ENCODE measurements around the gene ZDHHC23.

The ZDHHC23 gene

GRCh38 chr3:113953677-113954076 is 5.9 kb downstream of the ZDHHC23 start:
- TF ChIP-seq RAD21 (IDR thresholded peaks at IDR 0.05; ENCODE audit: low read depth) (no peak), YY1 (IDR thresholded peaks at IDR 0.05; ENCODE audit: low read depth) (no peak), TAF1 (IDR thresholded peaks at IDR 0.05; ENCODE audit: low read depth) (no peak), CREB1 (IDR thresholded peaks at IDR 0.05; ENCODE audit: low read depth) (no peak), MAX (IDR thresholded peaks at IDR 0.05) (no peak), ZBTB7A (IDR thresholded peaks at IDR 0.05; ENCODE audit: low read depth) (no peak), CEBPB (IDR thresholded peaks at IDR 0.05) (no peak), FOXM1 (IDR thresholded peaks at IDR 0.05; ENCODE audit: borderline replicate concordance, low read depth) (no peak), NFIC (IDR thresholded peaks at IDR 0.05) (no peak), TCF12 (IDR thresholded peaks at IDR 0.05; ENCODE audit: low read depth) (no peak), TEAD4 (IDR thresholded peaks at IDR 0.05) (no peak)
- TF ChIP-seq, protein P1, sequence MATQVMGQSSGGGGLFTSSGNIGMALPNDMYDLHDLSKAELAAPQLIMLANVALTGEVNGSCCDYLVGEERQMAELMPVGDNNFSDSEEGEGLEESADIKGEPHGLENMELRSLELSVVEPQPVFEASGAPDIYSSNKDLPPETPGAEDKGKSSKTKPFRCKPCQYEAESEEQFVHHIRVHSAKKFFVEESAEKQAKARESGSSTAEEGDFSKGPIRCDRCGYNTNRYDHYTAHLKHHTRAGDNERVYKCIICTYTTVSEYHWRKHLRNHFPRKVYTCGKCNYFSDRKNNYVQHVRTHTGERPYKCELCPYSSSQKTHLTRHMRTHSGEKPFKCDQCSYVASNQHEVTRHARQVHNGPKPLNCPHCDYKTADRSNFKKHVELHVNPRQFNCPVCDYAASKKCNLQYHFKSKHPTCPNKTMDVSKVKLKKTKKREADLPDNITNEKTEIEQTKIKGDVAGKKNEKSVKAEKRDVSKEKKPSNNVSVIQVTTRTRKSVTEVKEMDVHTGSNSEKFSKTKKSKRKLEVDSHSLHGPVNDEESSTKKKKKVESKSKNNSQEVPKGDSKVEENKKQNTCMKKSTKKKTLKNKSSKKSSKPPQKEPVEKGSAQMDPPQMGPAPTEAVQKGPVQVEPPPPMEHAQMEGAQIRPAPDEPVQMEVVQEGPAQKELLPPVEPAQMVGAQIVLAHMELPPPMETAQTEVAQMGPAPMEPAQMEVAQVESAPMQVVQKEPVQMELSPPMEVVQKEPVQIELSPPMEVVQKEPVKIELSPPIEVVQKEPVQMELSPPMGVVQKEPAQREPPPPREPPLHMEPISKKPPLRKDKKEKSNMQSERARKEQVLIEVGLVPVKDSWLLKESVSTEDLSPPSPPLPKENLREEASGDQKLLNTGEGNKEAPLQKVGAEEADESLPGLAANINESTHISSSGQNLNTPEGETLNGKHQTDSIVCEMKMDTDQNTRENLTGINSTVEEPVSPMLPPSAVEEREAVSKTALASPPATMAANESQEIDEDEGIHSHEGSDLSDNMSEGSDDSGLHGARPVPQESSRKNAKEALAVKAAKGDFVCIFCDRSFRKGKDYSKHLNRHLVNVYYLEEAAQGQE (IDR thresholded peaks at IDR 0.05; ENCODE audit: low read depth): no peak

- TF ChIP-seq MAX (IDR thresholded peaks at IDR 0.05) (no peak), ZBTB7A (IDR thresholded peaks at IDR 0.05; ENCODE audit: low read depth) (no peak), EP300 (IDR thresholded peaks at IDR 0.05; ENCODE audit: borderline replicate concordance) (no peak), CEBPB (IDR thresholded peaks at IDR 0.05) (no peak), TEAD4 (IDR thresholded peaks at IDR 0.05) (no peak), FOXM1 (IDR thresholded peaks at IDR 0.05; ENCODE audit: borderline replicate concordance, low read depth) (no peak), TAF1 (IDR thresholded peaks at IDR 0.05; ENCODE audit: low read depth) (no peak), RAD21 (IDR thresholded peaks at IDR 0.05; ENCODE audit: low read depth) (no peak), YY1 (IDR thresholded peaks at IDR 0.05; ENCODE audit: low read depth) (no peak), TCF12 (IDR thresholded peaks at IDR 0.05; ENCODE audit: low read depth) (no peak), EGR1 (IDR thresholded peaks at IDR 0.05) (no peak), NFIC (IDR thresholded peaks at IDR 0.05) (no peak), CREB1 (IDR thresholded peaks at IDR 0.05; ENCODE audit: low read depth) (no peak)
- TF ChIP-seq, protein P2, sequence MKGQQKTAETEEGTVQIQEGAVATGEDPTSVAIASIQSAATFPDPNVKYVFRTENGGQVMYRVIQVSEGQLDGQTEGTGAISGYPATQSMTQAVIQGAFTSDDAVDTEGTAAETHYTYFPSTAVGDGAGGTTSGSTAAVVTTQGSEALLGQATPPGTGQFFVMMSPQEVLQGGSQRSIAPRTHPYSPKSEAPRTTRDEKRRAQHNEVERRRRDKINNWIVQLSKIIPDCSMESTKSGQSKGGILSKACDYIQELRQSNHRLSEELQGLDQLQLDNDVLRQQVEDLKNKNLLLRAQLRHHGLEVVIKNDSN (IDR thresholded peaks at IDR 0.05): no peak
- TF ChIP-seq, protein P1 (IDR thresholded peaks at IDR 0.05; ENCODE audit: low read depth): no peak
Observed at GRCh38 chr3:113954091-113954685, 6.4 kb downstream of the ZDHHC23 start.

DNA sequence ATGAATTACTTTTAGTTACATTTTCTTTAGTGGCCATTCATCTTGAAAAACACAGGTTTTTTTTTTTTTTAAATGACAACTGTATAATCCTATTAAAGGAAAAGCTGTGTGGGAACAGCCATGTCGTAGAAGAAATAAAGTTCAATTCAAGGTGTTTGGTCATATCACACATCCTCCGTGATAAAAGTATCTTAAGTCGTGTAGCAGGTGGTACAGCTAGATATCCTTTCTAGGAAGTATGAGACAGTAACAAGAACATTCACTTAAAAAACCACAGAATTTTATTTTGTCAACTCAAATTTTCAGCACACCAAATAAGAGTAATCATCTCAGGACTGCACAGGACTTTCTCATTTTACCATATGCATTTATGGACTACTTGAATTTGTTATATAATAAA is 16.1 kb downstream of the ZDHHC23 start:
- no peak for TF ChIP-seq TEAD4 (IDR thresholded peaks at IDR 0.05)
- TF ChIP-seq, protein P2 (IDR thresholded peaks at IDR 0.05): no peak
- no peak for TF ChIP-seq FOXM1 (IDR thresholded peaks at IDR 0.05; ENCODE audit: borderline replicate concordance, low read depth)
- TF ChIP-seq, protein P1 (IDR thresholded peaks at IDR 0.05; ENCODE audit: low read depth): no peak
- TF ChIP-seq EP300 (IDR thresholded peaks at IDR 0.05; ENCODE audit: borderline replicate concordance): no peak

GRCh38 chr3:113966172-113966571 is 18.4 kb downstream of the ZDHHC23 start:
- TF ChIP-seq TCF12 (IDR thresholded peaks at IDR 0.05; ENCODE audit: low read depth) (no peak), NFIC (IDR thresholded peaks at IDR 0.05) (no peak), FOXM1 (IDR thresholded peaks at IDR 0.05; ENCODE audit: borderline replicate concordance, low read depth) (no peak), EP300 (IDR thresholded peaks at IDR 0.05; ENCODE audit: borderline replicate concordance) (no peak)
- TF ChIP-seq, protein P2 (IDR thresholded peaks at IDR 0.05): no peak

All from Ishikawa (cell line).